Daoy (cell line): ENCODE measurements around the gene EBI3. TPM values are rescaled to one million over a fixed set of nuclear protein-coding genes. Genes with fewer than 3 reads are reported as not detected.
"Not testable (repeated sequence)": the region's sequence is repeated elsewhere in the genome, so short reads cannot be mapped to it uniquely, and the experiment has no call there.

Source experiments
- DNase-seq: peaks from one replicate; pipeline ENCODE4 v3.0.0-alpha.2; 2015; ENCODE audit warnings: low read depth
- total RNA-seq: library from RNA; depleted of rRNA; stranded (reverse); fragments of >200 nt; shearing (Covaris generic); gene quantifications from 2 replicates; pipeline ENCODE4 v1.2.3, GENCODE V29; 2014; rRNA removed

EBI3 gene
- 3.0 and 7.0 TPM in 2 replicates for total RNA-seq

- peak; percentile 87 for DNase-seq
Observed at GRCh38 chr19:4229179-4229931, at the start of gene EBI3. Gene EBI3 (plus strand): TSS chr19:4229523. CDS start chr19:4229551, 28 bp downstream.

GRCh38 chr19:4181053-4181508 lies 48.2 kb upstream of the EBI3 start:
- DNase-seq, result no peak

GRCh38 chr19:4182084-4182810 lies 47.1 kb upstream of the EBI3 start, which contains the start of the genes ANKRD24 and SIRT6:
Gene ANKRD24 (plus strand): TSS chr19:4182689. CDS start chr19:4186426, 3,737 bp downstream.
Gene SIRT6 (minus strand): TSS chr19:4182563. CDS start chr19:4182539, 24 bp downstream.
- DNase-seq, result peak; percentile 98

GRCh38 chr19:4183967-4184717 lies 45.2 kb upstream of the EBI3 start:
- DNase-seq, result peak; percentile 40

GRCh38 chr19:4184718-4185352 lies 44.5 kb upstream of the EBI3 start:
- DNase-seq, result no peak

- no peak for DNase-seq
Observed at GRCh38 chr19:4185413-4186086, 43.8 kb upstream of the EBI3 start.

- DNase-seq, result peak; percentile 83
Observed at GRCh38 chr19:4186087-4186993, 43.0 kb upstream of the EBI3 start.

GRCh38 chr19:4187313-4188122 lies 41.8 kb upstream of the EBI3 start:
- DNase-seq, result no peak

- no peak for DNase-seq
Observed at GRCh38 chr19:4189641-4190040, 39.7 kb upstream of the EBI3 start.

GRCh38 chr19:4192537-4192936 lies 36.8 kb upstream of the EBI3 start:
- not testable (repeated sequence) for DNase-seq

GRCh38 chr19:4194353-4194752 lies 35.0 kb upstream of the EBI3 start:
- no peak for DNase-seq

- no peak for DNase-seq
Observed at GRCh38 chr19:4196009-4196408, 33.3 kb upstream of the EBI3 start.

GRCh38 chr19:4196587-4197148 lies 32.7 kb upstream of the EBI3 start:
- no peak for DNase-seq

- DNase-seq, result no peak
Observed at GRCh38 chr19:4197228-4197624, 32.1 kb upstream of the EBI3 start.

GRCh38 chr19:4197625-4198466 lies 31.5 kb upstream of the EBI3 start:
- DNase-seq, result no peak

GRCh38 chr19:4198467-4199126 lies 30.7 kb upstream of the EBI3 start:
- no peak for DNase-seq

GRCh38 chr19:4199699-4200293 lies 29.5 kb upstream of the EBI3 start:
- no peak for DNase-seq
